GM21526 (cell line): ENCODE measurements around the gene HOXD8.

Experiments used
- ATAC-seq: cut with Tn5 transposase; IDR thresholded peaks from one replicate; pipeline ENCODE4 v1.9.1; 2021; ENCODE audit warnings: moderate library complexity; ENCODE audit not compliant: unreplicated experiment, low FRiP score

HOXD8 gene

GRCh38 chr2:176128982-176129796, at the start of gene HOXD8:
HOXD8 (plus strand) TSS chr2:176129705; CDS start chr2:176130367, 662 bp downstream.
- ATAC-seq: no peak

DNA sequence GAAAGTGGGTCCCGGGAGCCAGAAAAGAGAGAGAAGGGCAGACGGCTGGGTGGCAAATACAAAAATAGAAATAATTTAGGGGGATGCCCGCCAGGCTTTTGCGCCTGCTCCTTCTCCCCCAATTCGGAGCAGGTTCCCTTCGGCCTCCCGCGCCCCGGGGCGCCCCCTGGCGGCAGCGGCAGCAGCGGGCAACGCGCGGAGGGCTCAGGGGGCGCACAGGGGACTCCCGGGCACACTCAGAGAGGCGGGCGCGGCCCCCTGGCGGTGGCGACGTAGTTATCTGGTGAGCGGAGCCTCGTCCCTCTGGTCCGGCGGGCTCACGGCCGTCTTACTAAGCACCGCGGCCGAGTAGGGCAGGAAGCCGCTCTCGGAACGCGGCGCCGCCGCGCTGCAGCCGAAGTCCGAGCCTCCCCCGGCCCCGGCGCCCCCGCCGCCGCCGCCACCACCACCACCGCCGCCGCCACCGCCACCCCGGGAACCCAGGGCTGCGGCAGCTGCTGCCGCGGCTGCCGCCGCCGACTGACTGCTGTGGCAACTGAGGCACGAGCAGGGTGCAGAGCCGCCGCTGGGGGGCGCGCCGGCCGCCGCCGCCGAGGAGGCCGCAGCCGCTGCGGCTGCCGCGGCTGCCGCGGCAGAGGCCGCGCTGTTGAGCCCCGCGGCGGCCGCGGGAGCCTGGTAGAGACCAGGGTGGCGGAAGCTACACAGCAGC, 49.5 kb upstream of the HOXD8 start:
- no peak for ATAC-seq

DNA sequence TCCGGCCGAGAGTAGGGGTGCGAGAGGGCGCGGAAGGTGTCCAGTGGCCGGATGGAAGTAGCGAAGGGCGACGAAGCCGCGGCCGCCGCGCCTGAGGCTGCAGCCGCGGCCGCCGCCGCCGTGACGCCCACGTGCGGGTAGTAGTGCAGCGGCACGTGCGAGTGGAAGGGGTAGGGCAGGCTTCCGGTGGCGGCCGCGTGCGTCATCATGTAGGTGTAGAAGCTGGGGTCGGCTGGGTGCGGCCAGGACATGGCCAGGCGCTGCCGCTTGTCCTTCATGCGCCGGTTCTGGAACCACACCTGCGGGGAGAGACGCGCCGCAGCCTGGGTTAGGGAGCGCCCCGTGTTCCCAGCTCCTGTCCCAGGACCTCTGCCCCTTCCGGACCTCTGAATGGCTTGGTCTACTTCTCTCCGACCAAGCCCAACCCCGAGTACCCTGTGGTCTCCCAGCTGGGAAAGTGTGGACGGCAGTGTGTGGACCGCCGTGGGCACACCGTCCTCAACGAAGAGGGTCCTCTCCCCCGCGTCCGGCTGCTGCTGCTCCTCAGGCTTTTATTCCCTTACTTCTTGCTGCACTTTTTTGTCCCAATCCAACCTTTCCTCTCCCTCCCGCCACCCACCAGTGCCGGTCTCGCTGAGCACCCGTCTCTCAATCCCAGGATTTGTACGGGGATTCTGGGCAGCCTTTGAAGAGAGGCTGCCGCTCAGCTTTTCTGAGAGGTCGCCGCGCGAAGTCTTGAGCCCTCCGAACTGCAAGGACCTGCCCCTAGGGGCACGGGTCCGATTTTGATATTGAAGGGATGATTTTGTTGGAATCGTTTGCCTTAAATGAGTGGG, 48.7 kb upstream of the HOXD8 start:
- no peak for ATAC-seq

DNA sequence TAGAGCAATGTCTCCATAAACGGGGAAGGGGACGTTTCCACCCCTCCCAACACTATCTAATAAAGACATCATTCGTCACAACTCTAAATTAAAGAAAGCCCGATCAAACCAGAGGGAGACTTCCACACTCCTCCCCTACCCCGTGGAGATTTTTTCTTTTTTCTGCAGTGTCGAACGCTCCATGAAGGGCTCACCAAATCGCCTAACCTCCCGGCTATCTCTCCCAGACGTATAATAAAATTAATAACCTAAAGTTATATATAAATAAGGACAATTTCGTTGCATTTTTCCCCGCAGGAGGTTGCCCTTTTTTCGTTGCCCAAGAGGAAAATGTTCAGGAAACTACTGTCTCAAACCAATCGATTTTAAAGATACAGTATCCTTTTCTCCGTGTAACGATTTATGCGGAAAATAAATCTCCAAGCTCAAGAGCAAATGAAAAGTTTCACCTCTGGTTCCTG, 48.1 kb upstream of the HOXD8 start:
- no peak for ATAC-seq

- no peak for ATAC-seq
Measured at GRCh38 chr2:176081837-176082524, 47.5 kb upstream of the HOXD8 start.

- ATAC-seq: no peak
Measured at GRCh38 chr2:176082525-176082823, 47.0 kb upstream of the HOXD8 start.

- no peak for ATAC-seq
Measured at GRCh38 chr2:176082824-176083751, 46.4 kb upstream of the HOXD8 start.

GRCh38 chr2:176083796-176084261, 45.7 kb upstream of the HOXD8 start, which contains the start of gene EVX2:
EVX2 (minus strand) TSS chr2:176083962; CDS start chr2:176083776, 186 bp downstream.
- ATAC-seq: no peak

DNA sequence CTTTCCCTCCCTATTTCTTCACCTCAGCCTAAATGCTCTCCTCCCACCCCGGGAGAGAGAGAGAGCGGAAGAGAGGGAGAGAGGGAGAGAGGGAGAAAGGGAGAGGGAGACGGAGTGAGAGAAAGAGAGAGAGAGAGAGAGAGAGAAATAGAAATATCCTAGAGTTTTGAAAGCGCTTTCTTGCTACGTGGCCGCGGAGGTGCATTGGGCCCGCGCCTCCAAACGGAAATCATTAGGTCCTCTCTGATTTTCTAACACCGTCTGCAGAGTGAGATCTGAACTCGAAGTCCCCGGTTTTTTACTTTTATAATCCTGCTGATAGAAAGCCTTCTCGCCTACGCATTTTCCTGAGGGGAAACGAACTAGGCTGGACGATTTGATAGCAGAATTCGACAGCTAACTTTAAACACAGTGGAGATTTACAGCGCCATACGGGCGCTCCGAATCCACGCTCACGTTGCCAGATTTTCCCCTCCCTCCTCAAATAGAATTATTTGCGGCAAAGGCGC, 44.8 kb upstream of the HOXD8 start:
- ATAC-seq: no peak

- ATAC-seq: no peak
Measured at GRCh38 chr2:176085120-176085788, 44.3 kb upstream of the HOXD8 start.

DNA sequence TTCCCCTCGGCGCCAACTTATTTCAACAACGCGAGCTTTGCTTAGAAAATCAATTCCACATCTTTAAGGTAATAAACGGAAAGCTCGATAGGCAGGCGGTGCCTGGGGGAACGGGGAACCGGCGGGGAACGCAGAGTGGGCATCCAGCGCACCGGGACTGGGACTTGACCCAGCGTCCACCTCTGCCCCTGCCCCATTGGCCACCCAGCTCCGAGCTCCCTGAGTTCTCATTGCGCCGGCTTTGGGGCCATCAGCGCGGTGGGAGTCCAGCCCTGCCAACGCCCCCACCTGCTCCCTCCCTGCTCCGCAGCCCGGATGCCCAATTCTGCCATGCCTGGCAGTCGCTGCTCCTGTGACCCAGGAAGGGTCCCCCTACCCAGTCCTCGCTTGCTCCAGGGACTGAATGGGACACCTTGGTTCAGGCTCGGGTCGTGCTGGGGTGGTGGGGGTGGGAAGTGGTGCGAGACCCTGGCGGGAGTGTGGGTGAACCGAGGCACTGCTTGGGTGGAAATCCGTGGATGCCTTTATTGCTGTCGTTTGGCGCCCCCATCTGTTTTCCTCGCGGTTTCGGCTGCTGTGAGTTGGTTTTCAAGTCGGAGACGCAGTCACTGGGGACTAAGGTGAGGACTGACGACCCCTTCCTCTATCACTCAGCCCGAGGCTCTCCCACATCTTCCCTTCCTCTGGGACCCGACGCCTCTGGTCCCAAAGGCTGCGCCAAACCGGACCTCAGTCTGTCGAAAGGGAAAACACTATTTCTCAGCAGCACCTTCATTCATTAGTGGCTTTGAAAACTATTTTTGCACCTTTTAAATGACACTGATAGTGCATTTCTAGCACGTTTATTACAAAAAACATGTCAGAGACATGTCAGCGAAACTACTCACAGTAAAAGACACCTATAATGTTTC, 43.4 kb upstream of the HOXD8 start:
- no peak for ATAC-seq

DNA sequence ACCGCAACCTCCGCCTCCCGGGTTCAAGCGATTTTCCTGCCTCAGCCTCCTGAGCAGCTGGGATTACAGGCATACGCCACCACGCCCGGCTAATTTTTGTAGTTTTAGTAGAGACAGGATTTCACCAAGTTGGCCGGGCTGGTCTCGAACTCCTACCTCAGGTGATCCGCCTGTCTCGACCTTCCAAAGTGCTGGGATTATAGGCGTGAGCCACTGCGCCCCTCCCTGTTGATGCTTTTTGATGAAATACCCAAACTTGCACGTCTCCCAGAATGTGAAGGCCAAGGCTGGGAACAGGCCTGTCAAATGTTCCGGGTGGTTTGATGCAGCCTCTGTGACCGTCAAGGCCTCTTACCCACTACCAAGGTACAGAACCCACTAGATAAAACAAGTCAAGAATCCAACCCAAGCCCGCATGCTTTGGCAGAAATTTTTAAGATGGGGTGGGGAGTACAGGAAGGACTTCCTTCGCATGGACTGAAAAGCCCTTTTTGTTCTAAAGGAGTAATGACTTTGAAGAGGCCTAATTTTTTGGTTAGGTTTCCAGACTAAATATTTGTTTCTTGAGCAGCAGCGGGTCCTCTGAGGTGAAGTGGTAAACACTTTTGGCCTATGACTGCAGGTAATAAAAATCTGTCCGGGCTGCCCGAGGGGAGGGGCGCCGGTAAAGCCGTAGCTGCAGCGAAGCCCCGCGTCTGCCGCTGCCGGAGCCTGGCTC, 42.0 kb upstream of the HOXD8 start:
- ATAC-seq: no peak

- ATAC-seq: no peak
Measured at GRCh38 chr2:176088048-176088936, 41.2 kb upstream of the HOXD8 start.

- ATAC-seq: no peak
Measured at GRCh38 chr2:176088937-176089842, 40.3 kb upstream of the HOXD8 start.

DNA sequence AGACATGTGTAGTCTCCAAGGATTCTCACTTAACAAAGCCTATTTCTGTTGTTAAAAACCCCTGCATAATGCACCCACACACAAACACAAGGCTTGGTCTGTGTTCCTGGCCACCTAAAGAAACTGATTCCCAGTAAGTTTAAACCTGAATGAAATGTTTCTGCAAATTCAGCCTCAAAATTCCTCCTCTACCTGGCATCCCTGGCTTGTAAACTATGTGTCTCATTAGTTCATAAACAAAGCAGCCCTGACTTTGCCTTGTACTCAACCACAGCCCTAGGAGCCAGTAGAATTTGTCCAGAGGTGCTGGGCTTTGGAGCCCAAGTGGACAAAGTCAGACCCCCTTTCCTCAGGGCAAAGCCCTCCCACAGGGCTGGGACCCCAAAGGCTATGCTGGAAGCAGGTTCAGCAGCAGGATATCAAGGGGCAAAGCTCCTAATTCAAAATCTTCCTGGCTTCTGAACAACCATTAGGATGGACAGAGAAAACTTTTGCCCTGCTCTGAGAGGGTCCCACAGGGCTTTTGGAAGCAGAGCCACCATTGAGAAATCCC, 39.6 kb upstream of the HOXD8 start:
- no peak for ATAC-seq
